K562 (cell line): Measurements from ENCODE around the gene PLIN5. TPM values are rescaled to one million over a fixed set of nuclear protein-coding genes. Genes with fewer than 3 reads are reported as not detected.
A peak's percentile ranks its signal among the peaks of the same experiment; 100 is the strongest.

ENCODE experiments used
- ATAC-seq: fragments of 200-7000 bp; cut with Tn5 transposase; 3 replicates; pipeline ENCODE4 v1.9.1; 2020; ENCODE audit warnings: moderate library complexity
- BruUV-seq: library from RNA; stranded (reverse); fragments of 400-500 nt; replicated peaks from 2 replicates; lab custom pipeline; 2021; lab: Mats Ljungman, UMichigan
- CTCF ChIA-PET: fragments of 300-600 bp; formaldehyde crosslinking; extraction: SDS; loops from one replicate; lab custom pipeline; 2021; ENCODE audit warnings: low intra/inter-chr PET ratio; lab: Yijun Ruan, JAX
- POLR2A ChIA-PET: fragments of 300-600, 350-650 bp; sonication (Branson Sonifier 250); formaldehyde crosslinking; extraction: SDS; loops from one replicate; lab custom pipeline; 2021; ENCODE audit warnings: antibody characterized with exemption, inconsistent platforms; lab: Yijun Ruan, JAX
- DNase-seq, 4 experiments: peaks; one replicate each; pipeline versions ENCODE4 v3.0.0 to v3.0.0-alpha.2; 2011 to 2018; ENCODE audit warnings: low spot score in 3 of 4, mixed read lengths in 3 of 4; ENCODE audit errors: extremely low read depth in 1 of 4
- FAIRE-seq: peaks from 2 replicates; lab custom pipeline; 2011; peaks lifted over from hg19 to GRCh38; lab: Jason Lieb, UNC
- H2AFZ ChIP-seq: 2 replicates; pipeline ENCODE4 v1.6.0; 2011; ENCODE audit warnings: low read depth, low read length, control low read depth, inconsistent platforms
- H3K27ac ChIP-seq: fragments of 200-600 bp; 3 replicates; pipeline ENCODE4 v1.8.0; 2011; ENCODE audit warnings: low read depth, mild to moderate bottlenecking, control low read depth, inconsistent platforms, low read length, moderate library complexity, mixed read lengths; ENCODE audit errors: extremely low read depth
- H3K27me3 ChIP-seq, 2 experiments: fragments of 300-600 bp in 1 of 2; 2 replicates in 1 of 2; 3 replicates in 1 of 2; pipeline versions ENCODE4 v1.6.0 to v1.8.0; 2011; ENCODE audit warnings: inconsistent platforms in 2 of 2, low read length in 2 of 2, mild to moderate bottlenecking in 1 of 2, mixed read lengths in 1 of 2, moderate library complexity in 1 of 2; ENCODE audit not compliant: control insufficient read depth in 2 of 2, insufficient read depth in 2 of 2
- H3K36me3 ChIP-seq: fragments of 300-600 bp; 3 replicates; pipeline ENCODE4 v1.8.0; 2011; ENCODE audit warnings: mild to moderate bottlenecking, low read length, inconsistent platforms; ENCODE audit not compliant: control insufficient read depth, insufficient read depth
- H3K4me1 ChIP-seq, 2 experiments: fragments of 200-600 bp in 1 of 2; replicated peaks in 1 of 2; 2 replicates in 1 of 2; 3 replicates in 1 of 2; pipeline versions ENCODE4 v1.5.1 to v1.8.0; 2011; ENCODE audit warnings: inconsistent platforms in 2 of 2, low read length in 2 of 2, mild to moderate bottlenecking in 1 of 2, mixed read lengths in 1 of 2, moderate library complexity in 1 of 2; ENCODE audit not compliant: control insufficient read depth in 2 of 2, insufficient read depth in 2 of 2
- H3K4me2 ChIP-seq: 2 replicates; pipeline ENCODE4 v1.6.1; 2011; ENCODE audit warnings: low read length, control low read depth, inconsistent platforms, mixed read lengths; ENCODE audit not compliant: insufficient read depth
- H3K4me3 ChIP-seq: fragments of 200-600 bp; sonication (generic), shearing (Covaris generic); 2 replicates; pipeline ENCODE4 v1.5.1; 2016; ENCODE audit warnings: control low read depth, inconsistent platforms
- H3K79me2 ChIP-seq: fragments of 200-600 bp; 3 replicates; pipeline ENCODE4 v1.8.0; 2011; ENCODE audit warnings: low read length, inconsistent platforms; ENCODE audit not compliant: control insufficient read depth, insufficient read depth
- H3K9ac ChIP-seq, 2 experiments: 2 replicates each; pipeline versions ENCODE4 v1.6.0 to v1.6.1; 2011; ENCODE audit warnings: low read depth in 2 of 2, low read length in 2 of 2, control low read depth in 1 of 2, inconsistent platforms in 1 of 2, mild to moderate bottlenecking in 1 of 2, mixed read lengths in 1 of 2; ENCODE audit not compliant: insufficient read depth in 1 of 2
- H3K9me1 ChIP-seq: one replicate; pipeline ENCODE4 v1.6.0; 2011; ENCODE audit warnings: inconsistent platforms, mild to moderate bottlenecking, low read length, moderate library complexity; ENCODE audit not compliant: control insufficient read depth, insufficient read depth
- H3K9me3 ChIP-seq: replicated peaks from 2 replicates; pipeline ENCODE4 v1.5.1; 2011; ENCODE audit warnings: low read depth, low read length, inconsistent platforms; ENCODE audit not compliant: control insufficient read depth, insufficient read depth
- H4K20me1 ChIP-seq: replicated peaks from 2 replicates; pipeline ENCODE4 v1.6.1; 2011; ENCODE audit warnings: low read length, inconsistent platforms, mixed read lengths; ENCODE audit not compliant: control insufficient read depth, insufficient read depth
- BCOR ChIP-seq: fragments of 450-650 bp; IDR thresholded peaks from 2 replicates; pipeline ENCODE4 v1.6.1; 2016
- CBX1 ChIP-seq: sonication (generic); IDR thresholded peaks from 2 replicates; pipeline ENCODE4 v1.6.1; 2016; ENCODE audit warnings: antibody characterized with exemption, low read depth, mild to moderate bottlenecking
- ETV6 ChIP-seq, 3 experiments: fragments of 150-350 bp in 1 of 3; sonication (generic) in 1 of 3; formaldehyde crosslinking in 1 of 3; IDR thresholded peaks; 2 replicates each; pipeline versions ENCODE4 v1.6.1 to v1.8.0; 2014 to 2022; ENCODE audit warnings: borderline replicate concordance in 2 of 3, low read depth in 2 of 3, antibody characterized with exemption in 1 of 3, low read length in 1 of 3, mild to moderate bottlenecking in 1 of 3, missing genetic modification reagents in 1 of 3
- NR2C1 ChIP-seq, 2 experiments: fragments of 450-650 bp; IDR thresholded peaks; 2 replicates each; pipeline ENCODE4 v1.6.1; 2017; ENCODE audit warnings: mild to moderate bottlenecking in 2 of 2, antibody characterized with exemption in 1 of 2, inconsistent platforms in 1 of 2, missing compliant biosample characterization in 1 of 2, missing genetic modification characterization in 1 of 2
- PTBP1 ChIP-seq: fragments of 200-400 bp; formaldehyde crosslinking; IDR thresholded peaks from 2 replicates; pipeline ENCODE4 v1.6.1; 2017; ENCODE audit warnings: low read depth, low read length
- RBM25 ChIP-seq: fragments of 200-400 bp; formaldehyde crosslinking; IDR thresholded peaks from 2 replicates; pipeline ENCODE4 v1.6.1; 2018; ENCODE audit warnings: low read length, low read depth, moderate library complexity; ENCODE audit not compliant: severe bottlenecking
- SOX6 ChIP-seq: fragments of 450-650 bp; IDR thresholded peaks from 2 replicates; pipeline ENCODE4 v1.6.1; 2014; ENCODE audit warnings: mild to moderate bottlenecking
- ZFP36 ChIP-seq: fragments of 150-350 bp; IDR thresholded peaks from 2 replicates; pipeline ENCODE4 v1.6.1; 2018; ENCODE audit warnings: low read length, low read depth; ENCODE audit not compliant: partially characterized antibody
- ZKSCAN8 ChIP-seq: fragments of 200-800 bp; sonication (Bioruptor generic); IDR thresholded peaks from 2 replicates; pipeline ENCODE4 v1.6.1; 2016; ENCODE audit warnings: missing genetic modification characterization, missing compliant biosample characterization
- ZNF436 ChIP-seq: fragments of 250-450, 450-650 bp; sonication (Bioruptor Pico); formaldehyde crosslinking; IDR thresholded peaks from 2 replicates; pipeline ENCODE4 v1.7.0; 2020; ENCODE audit warnings: mild to moderate bottlenecking
- WGBS: fragments of 100-300 bp; shearing (Covaris generic); methylation state at CpG from one replicate; pipeline ENCODE4 v1.1.6; 2016; ENCODE audit warnings: low coverage, mixed read lengths; ENCODE audit not compliant: insufficient coverage; ENCODE audit errors: missing lambda C conversion rate; 5-methylcytosine and 5-hydroxymethylcytosine counted together
- in situ Hi-C: fragments of 300-500 bp; cut with MboI; formaldehyde crosslinking; loops from 4 replicates; pipeline ENCODE4 v1.15.0; 2018; ENCODE audit warnings: inconsistent platforms, mixed read lengths
- intact Hi-C: fragments of 100-400 bp; cut with micrococcal nuclease; formaldehyde crosslinking; loops from 2 replicates; pipeline ENCODE4 v1.14.2; 2022
- polyA plus RNA-seq, 8 experiments: library from polyadenylated mRNA; depleted of rRNA in 4 of 8; stranded (reverse) in 5 of 8; unstranded in 3 of 8; fragments of >200 nt; fragmentation: Nextera tagmentation in 2 of 8; fragmentation: Illumina TruSeq in 1 of 8; extraction: Ambion mirVana in 2 of 8; extraction: Trizol in 1 of 8; gene quantifications; 2 replicates each; pipeline versions ENCODE4 v1.2.1 to v1.2.3, GENCODE V29; 2011 to 2014; ENCODE audit warnings: inconsistent platforms in 1 of 8, missing spikeins in 1 of 8
- total RNA-seq, 7 experiments: library from RNA; depleted of rRNA in 6 of 7; stranded (reverse); fragments of >200 nt in 6 of 7; fragmentation: Illumina TruSeq in 2 of 7; extraction: Trizol in 2 of 7; gene quantifications; 2 replicates each; pipeline versions ENCODE4 v1.2.1 to v1.2.3, GENCODE V29; 2011 to 2021; ENCODE audit warnings: low replicate concordance in 1 of 7
- TF ChIP-seq, protein P1 (sequence below): IDR thresholded peaks from 3 replicates; pipeline ENCODE4 v1.6.1; 2011; ENCODE audit warnings: borderline replicate concordance, mild to moderate bottlenecking, moderate library complexity; ENCODE audit not compliant: insufficient read length; ENCODE audit errors: extremely low read depth

Gene PLIN5
- total and polyA plus RNA-seq, 9 of the 15 experiments (the other 6 are each of a cell fraction or from before 2014, with no cell fraction given): 0.04 to 1.3 (median 0.50) TPM

DNA sequence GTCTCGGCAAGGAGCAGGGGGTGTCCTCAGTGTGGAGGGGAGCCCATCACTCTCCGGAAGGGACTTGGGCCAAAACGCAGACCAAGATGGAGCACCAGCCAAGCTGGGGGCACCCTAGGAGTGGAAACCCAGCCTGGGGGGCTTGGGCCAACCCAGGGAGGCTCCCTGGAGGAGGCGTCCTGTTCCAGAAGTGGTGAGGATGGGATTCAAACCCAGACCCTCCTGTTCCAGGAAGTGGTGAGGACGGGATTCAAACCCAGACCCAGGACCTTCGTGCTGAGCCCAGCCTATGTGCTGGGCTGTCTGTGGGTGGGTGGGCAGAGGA is 15.9 kb downstream of the PLIN5 start:
- in situ Hi-C loops: loop anchor here (5.0 kb wide), 1 partner anchor 247 kb away; no protein-coding TSS in a partner anchor
- no TSS peak for BruUV-seq
- H3K9me1 ChIP-seq: no peaks in the 10 kb centered on the region
- no peak overlapping the region for H2AFZ ChIP-seq
- peak overlapping the region in 1 of 2 experiments; percentile 42; a peak in 1 of 4 replicates for H3K9ac ChIP-seq
- H3K36me3 ChIP-seq: no peaks in the 10 kb centered on the region
- peaks cover 4 to 14% of the 10 kb centered on the region in 2 experiments; a peak in 3 of 5 replicates for H3K27me3 ChIP-seq
- H3K79me2 ChIP-seq: no peaks in the 10 kb centered on the region
- H3K4me1 ChIP-seq: peaks cover 0 to 36% of the 10 kb centered on the region in 2 experiments; a peak in 2 of 5 replicates
- CTCF ChIA-PET: no interaction called here
- DNase-seq (no peak), ATAC-seq (no peak)
- H4K20me1 ChIP-seq: 0 out of 2 replicates have a peak, but pooled peaks cover 3% of the 10 kb centered on the region
- no peaks in the 10 kb centered on the region for H3K9me3 ChIP-seq
- 41% methylated on average over 6 of the region's 6 CpGs for WGBS
- no peak overlapping the region for H3K4me2 ChIP-seq
- intact Hi-C loops: no loop called here
- H3K27ac ChIP-seq: no peak overlapping the region
- no peak overlapping the region for H3K4me3 ChIP-seq
- POLR2A ChIA-PET: interaction anchor here (1.2 kb wide), 1 partner anchor 21 kb away, joined by 3 read pairs; the partner anchor contains the start of gene LRG1
- 0 out of 2 replicates have a peak, but pooled peaks have one; percentile 28 for TF ChIP-seq PTBP1
- TF ChIP-seq BCOR: peak; percentile 39; the same call in 1 of the 2 replicates
- peak; percentile 98 for TF ChIP-seq ZFP36
- TF ChIP-seq, protein P1, sequence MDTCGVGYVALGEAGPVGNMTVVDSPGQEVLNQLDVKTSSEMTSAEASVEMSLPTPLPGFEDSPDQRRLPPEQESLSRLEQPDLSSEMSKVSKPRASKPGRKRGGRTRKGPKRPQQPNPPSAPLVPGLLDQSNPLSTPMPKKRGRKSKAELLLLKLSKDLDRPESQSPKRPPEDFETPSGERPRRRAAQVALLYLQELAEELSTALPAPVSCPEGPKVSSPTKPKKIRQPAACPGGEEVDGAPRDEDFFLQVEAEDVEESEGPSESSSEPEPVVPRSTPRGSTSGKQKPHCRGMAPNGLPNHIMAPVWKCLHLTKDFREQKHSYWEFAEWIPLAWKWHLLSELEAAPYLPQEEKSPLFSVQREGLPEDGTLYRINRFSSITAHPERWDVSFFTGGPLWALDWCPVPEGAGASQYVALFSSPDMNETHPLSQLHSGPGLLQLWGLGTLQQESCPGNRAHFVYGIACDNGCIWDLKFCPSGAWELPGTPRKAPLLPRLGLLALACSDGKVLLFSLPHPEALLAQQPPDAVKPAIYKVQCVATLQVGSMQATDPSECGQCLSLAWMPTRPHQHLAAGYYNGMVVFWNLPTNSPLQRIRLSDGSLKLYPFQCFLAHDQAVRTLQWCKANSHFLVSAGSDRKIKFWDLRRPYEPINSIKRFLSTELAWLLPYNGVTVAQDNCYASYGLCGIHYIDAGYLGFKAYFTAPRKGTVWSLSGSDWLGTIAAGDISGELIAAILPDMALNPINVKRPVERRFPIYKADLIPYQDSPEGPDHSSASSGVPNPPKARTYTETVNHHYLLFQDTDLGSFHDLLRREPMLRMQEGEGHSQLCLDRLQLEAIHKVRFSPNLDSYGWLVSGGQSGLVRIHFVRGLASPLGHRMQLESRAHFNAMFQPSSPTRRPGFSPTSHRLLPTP: peak; percentile 46
- TF ChIP-seq ETV6 (IDR thresholded peaks at IDR 0.05; ENCODE audit: borderline replicate concordance in 1 of 2, low read depth in 2 of 2, low read length in 1 of 2): no peak
- TF ChIP-seq ETV6 (CRISPR knock-in tag; IDR thresholded peaks at IDR 0.05; ENCODE audit: borderline replicate concordance): no peak
- no peak for TF ChIP-seq NR2C1 (IDR thresholded peaks at IDR 0.05)
- TF ChIP-seq NR2C1 (tag; IDR thresholded peaks at IDR 0.05): no peak
- peak; percentile 81 for TF ChIP-seq RBM25
- TF ChIP-seq SOX6: no peak
- peak; percentile 50; the same call in 1 of the 2 replicates for TF ChIP-seq ZKSCAN8 (CRISPR knock-in tag)
- peak; percentile 50; the same call in 1 of the 2 replicates for TF ChIP-seq CBX1
- TF ChIP-seq ZNF436 (CRISPR knock-in tag): peak; percentile 51; the same call in 1 of the 2 replicates
- TF ChIP-seq, all 486 proteins: peak for 8
- FAIRE-seq: no peak
